ENCODE results near the gene UBAP2. TPM values are rescaled to one million over a fixed set of nuclear protein-coding genes. Genes with fewer than 3 reads are reported as not detected.
"Not testable (repeated sequence)": the region's sequence is repeated elsewhere in the genome, so short reads cannot be mapped to it uniquely, and the experiment has no call there.

Gene UBAP2
- total RNA-seq, 1 experiment from 2014 or later: 56.8 TPM

DNA sequence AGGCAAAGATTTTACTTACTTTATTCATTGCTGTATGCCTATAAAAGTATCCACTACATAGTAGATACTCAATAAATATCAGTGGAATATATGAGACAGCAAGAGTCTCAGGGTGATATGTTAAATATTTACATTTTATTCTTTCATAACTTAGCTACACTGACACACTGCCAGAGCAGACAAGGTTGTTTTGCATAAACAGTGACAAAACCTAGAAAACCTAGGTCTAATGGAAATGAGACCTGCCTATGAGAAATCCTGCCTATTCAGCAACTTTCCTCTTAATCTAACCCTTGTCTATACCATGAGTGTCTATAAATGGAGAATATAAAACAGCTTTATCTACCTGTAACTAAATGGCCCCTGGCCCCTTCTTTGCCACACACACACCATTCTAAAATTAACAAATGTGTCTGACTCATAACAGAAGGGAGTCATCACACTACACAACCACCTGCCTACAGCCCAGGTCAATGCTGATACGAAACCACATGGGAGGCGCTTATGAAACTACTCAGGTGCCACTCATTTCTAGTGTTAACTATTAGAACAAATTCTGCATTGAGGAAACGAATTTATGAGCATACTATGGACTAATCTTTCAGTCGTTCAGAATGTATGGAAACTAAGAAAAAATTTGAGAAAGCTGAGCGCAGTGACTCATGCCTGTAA is 60.3 kb downstream of the UBAP2 start:
- H3K4me3 ChIP-seq (ENCODE audit: low read length): no peak overlapping the region
- no peak overlapping the region for H2AFZ ChIP-seq (ENCODE audit: low read length)
- no peaks in the 10 kb centered on the region; the same call in 1 of the 2 replicates for H4K20me1 ChIP-seq (ENCODE audit: insufficient read depth, low read depth, low read length)
- H3K4me1 ChIP-seq (ENCODE audit: low read length): peaks cover 8% of the 10 kb centered on the region
- no peaks in the 10 kb centered on the region for H3K9me3 ChIP-seq (ENCODE audit: low read length)
- no peak overlapping the region for H3K27ac ChIP-seq (ENCODE audit: low read length)
- no peak for DNase-seq
- peaks cover 48% of the 10 kb centered on the region; the same call in 1 of the 2 replicates for H3K36me3 ChIP-seq (ENCODE audit: insufficient read depth, low read length)
- H3K4me2 ChIP-seq (ENCODE audit: low read depth, low read length, poor library complexity, severe bottlenecking): no peak overlapping the region
- H3K9me2 ChIP-seq (replicated peaks; ENCODE audit: insufficient read depth, low read length): no peaks in the 10 kb centered on the region
- H3K27me3 ChIP-seq (ENCODE audit: low read length): no peaks in the 10 kb centered on the region
- H3K79me2 ChIP-seq (ENCODE audit: low read length): peaks cover 52% of the 10 kb centered on the region
- no peak overlapping the region for H3K9ac ChIP-seq (ENCODE audit: low read length)

DNA sequence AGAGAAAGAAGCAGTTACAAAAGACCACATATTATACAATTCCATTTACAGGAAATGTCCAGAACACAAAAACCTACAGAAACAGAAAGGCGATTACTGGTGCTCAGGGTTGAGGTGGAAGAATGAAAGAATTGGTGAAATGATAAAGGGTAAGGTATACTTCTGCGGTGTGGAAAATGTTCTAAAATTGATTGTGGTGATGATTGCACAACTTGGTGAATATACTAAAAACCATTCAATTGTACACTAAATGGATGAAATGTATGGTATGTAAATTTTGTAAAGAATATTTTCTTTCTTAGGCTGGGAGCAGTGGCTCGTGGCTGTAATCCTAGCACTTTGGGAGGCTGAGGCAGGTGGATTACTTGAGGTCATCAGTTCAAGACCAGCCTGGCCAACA is 72.3 kb downstream of the UBAP2 start:
- Histone ChIP-seq H3K9me3 (ENCODE audit: low read length) (no peaks in the 10 kb centered on the region), H3K9ac (ENCODE audit: low read length) (no peak overlapping the region), H2AFZ (ENCODE audit: low read length) (no peak overlapping the region), H4K20me1 (ENCODE audit: insufficient read depth, low read depth, low read length) (no peaks in the 10 kb centered on the region), H3K9me2 (replicated peaks; ENCODE audit: insufficient read depth, low read length) (no peaks in the 10 kb centered on the region), H3K79me2 (ENCODE audit: low read length) (peaks cover 16% of the 10 kb centered on the region), H3K36me3 (ENCODE audit: insufficient read depth, low read length) (peaks cover 18% of the 10 kb centered on the region), H3K27me3 (ENCODE audit: low read length) (no peaks in the 10 kb centered on the region), H3K4me3 (ENCODE audit: low read length) (no peak overlapping the region), H3K4me2 (ENCODE audit: low read depth, low read length, poor library complexity, severe bottlenecking) (no peak overlapping the region), H3K27ac (ENCODE audit: low read length) (no peak overlapping the region), H3K4me1 (ENCODE audit: low read length) (no peaks in the 10 kb centered on the region)
- no peak for DNase-seq

DNA sequence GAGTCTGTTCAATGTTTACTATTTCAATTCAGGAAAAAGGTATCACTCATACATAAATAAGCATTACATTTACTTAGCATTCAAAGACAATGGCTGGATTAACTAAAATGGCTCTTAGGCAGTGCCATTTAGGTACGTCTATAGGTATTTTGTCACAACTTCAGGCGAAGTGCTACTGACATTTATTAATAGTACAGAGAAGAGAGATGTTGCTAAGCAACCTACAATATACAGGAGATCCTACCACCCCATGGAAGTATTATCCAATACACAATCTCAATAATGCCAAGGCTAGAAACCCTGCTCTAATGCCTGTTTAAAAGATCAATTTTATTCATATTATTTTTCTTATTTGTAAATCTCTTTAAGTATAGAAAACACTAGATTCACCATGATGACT is 76.0 kb downstream of the UBAP2 start:
- Histone ChIP-seq H3K4me3 (ENCODE audit: low read length) (no peak overlapping the region), H3K27me3 (ENCODE audit: low read length) (no peaks in the 10 kb centered on the region), H3K36me3 (ENCODE audit: insufficient read depth, low read length) (peaks cover 28% of the 10 kb centered on the region), H3K9me3 (ENCODE audit: low read length) (no peaks in the 10 kb centered on the region), H3K4me2 (ENCODE audit: low read depth, low read length, poor library complexity, severe bottlenecking) (no peak overlapping the region), H3K9me2 (replicated peaks; ENCODE audit: insufficient read depth, low read length) (no peaks in the 10 kb centered on the region), H3K79me2 (ENCODE audit: low read length) (peaks cover 22% of the 10 kb centered on the region), H3K4me1 (ENCODE audit: low read length) (no peaks in the 10 kb centered on the region), H3K27ac (ENCODE audit: low read length) (no peak overlapping the region), H4K20me1 (ENCODE audit: insufficient read depth, low read depth, low read length) (no peaks in the 10 kb centered on the region), H2AFZ (ENCODE audit: low read length) (no peak overlapping the region), H3K9ac (ENCODE audit: low read length) (no peak overlapping the region)
- DNase-seq: no peak

DNA sequence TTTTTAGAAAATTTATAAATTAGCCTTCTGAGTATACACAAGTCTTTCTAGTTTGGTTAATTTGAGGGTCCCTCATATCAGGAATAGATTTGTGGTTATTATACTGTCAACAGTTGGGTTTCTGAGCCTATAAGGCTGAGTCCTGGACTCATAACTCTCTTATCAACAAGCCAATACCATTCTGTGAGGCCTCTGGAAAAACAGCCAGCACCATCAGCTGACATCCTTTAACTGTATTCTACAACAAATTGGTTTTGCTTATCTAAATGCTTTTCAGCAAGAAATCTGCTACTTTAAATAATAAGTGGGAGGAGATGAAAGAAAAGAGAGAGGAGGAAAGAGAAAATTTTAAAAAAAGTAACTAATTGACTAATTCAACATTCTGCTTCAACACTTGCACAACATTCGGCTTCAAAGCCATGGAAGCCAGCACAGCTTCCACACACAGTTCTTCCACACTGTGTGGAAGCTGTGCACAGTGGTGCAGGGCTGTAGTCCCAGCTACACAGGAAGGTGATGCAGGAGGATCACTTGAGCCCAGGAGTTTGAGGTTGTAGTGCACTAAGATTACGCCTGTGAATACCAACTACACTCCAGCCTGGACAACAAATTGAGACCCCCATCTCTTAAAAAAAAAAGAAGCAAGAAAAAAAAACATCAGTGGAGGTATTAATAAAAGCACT is 84.5 kb downstream of the UBAP2 start:
- no peak overlapping the region for H2AFZ ChIP-seq (ENCODE audit: low read length)
- H3K9me3 ChIP-seq (ENCODE audit: low read length): no peaks in the 10 kb centered on the region
- no peak overlapping the region for H3K27ac ChIP-seq (ENCODE audit: low read length)
- H3K27me3 ChIP-seq (ENCODE audit: low read length): no peaks in the 10 kb centered on the region
- DNase-seq: no peak
- H3K9ac ChIP-seq (ENCODE audit: low read length): no peak overlapping the region
- no peaks in the 10 kb centered on the region for H4K20me1 ChIP-seq (ENCODE audit: insufficient read depth, low read depth, low read length)
- H3K79me2 ChIP-seq (ENCODE audit: low read length): peaks cover 18% of the 10 kb centered on the region
- H3K4me3 ChIP-seq (ENCODE audit: low read length): no peak overlapping the region
- H3K4me2 ChIP-seq (ENCODE audit: low read depth, low read length, poor library complexity, severe bottlenecking): no peak overlapping the region
- H3K36me3 ChIP-seq (ENCODE audit: insufficient read depth, low read length): peaks cover 31% of the 10 kb centered on the region; the same call in 1 of the 2 replicates
- H3K4me1 ChIP-seq (ENCODE audit: low read length): no peaks in the 10 kb centered on the region
- no peaks in the 10 kb centered on the region for H3K9me2 ChIP-seq (replicated peaks; ENCODE audit: insufficient read depth, low read length)

DNA sequence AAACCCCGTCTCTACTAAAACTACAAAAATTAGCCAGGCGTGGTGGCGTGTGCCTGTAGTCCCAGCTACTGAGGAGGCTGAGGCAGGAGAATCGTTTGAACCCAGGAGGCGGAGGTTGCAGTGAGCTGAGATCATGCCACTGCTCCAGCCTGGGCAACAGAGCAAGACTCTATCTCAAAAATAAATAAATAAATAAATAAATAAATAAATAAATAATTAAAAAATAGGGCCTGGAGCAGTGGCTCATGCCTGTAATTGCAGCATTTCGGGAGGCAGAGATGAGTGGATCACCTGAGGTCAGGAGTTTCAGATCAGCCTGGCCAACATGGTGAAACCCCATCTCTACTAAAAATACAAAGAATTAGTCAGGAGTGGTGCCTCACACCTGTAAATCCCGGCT is 86.2 kb downstream of the UBAP2 start:
- not testable (repeated sequence) for H4K20me1 ChIP-seq (ENCODE audit: insufficient read depth, low read depth, low read length); H3K9me3 ChIP-seq (ENCODE audit: low read length); H3K4me2 ChIP-seq (ENCODE audit: low read depth, low read length, poor library complexity, severe bottlenecking); H3K27ac ChIP-seq (ENCODE audit: low read length); H3K4me3 ChIP-seq (ENCODE audit: low read length); H3K79me2 ChIP-seq (ENCODE audit: low read length); H3K9ac ChIP-seq (ENCODE audit: low read length); H3K27me3 ChIP-seq (ENCODE audit: low read length); H3K9me2 ChIP-seq (replicated peaks; ENCODE audit: insufficient read depth, low read length); DNase-seq; H2AFZ ChIP-seq (ENCODE audit: low read length); H3K4me1 ChIP-seq (ENCODE audit: low read length)
- peaks cover 31% of the 10 kb centered on the region; the same call in 1 of the 2 replicates for H3K36me3 ChIP-seq (ENCODE audit: insufficient read depth, low read length)

DNA sequence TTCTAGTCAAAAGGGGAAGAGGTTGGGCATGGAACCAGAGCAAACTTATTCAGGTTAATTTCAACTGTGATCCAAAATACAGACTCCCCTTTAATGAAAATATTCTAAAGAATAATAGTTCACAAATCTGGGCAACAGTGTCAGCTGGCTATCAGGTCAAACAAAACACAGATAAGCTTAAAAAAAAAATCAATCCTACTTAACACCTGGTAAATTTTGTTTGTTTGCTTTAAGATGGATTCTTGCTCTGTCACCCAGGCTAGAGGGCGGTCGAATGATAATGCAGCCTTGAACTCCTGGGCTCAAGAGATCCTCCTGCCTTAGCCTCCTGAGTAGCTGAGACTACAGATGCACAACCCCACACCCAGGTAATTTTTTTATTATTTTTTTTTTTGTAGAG is 89.0 kb downstream of the UBAP2 start:
- no peaks in the 10 kb centered on the region for H3K9me2 ChIP-seq (replicated peaks; ENCODE audit: insufficient read depth, low read length)
- no peaks in the 10 kb centered on the region for H4K20me1 ChIP-seq (ENCODE audit: insufficient read depth, low read depth, low read length)
- H3K4me2 ChIP-seq (ENCODE audit: low read depth, low read length, poor library complexity, severe bottlenecking): no peak overlapping the region
- no peaks in the 10 kb centered on the region for H3K27me3 ChIP-seq (ENCODE audit: low read length)
- H3K27ac ChIP-seq (ENCODE audit: low read length): no peak overlapping the region
- H3K79me2 ChIP-seq (ENCODE audit: low read length): peaks cover 11% of the 10 kb centered on the region; the same call in 1 of the 2 replicates
- no peak for DNase-seq
- no peak overlapping the region for H3K9ac ChIP-seq (ENCODE audit: low read length)
- no peak overlapping the region for H3K4me3 ChIP-seq (ENCODE audit: low read length)
- no peaks in the 10 kb centered on the region for H3K9me3 ChIP-seq (ENCODE audit: low read length)
- no peaks in the 10 kb centered on the region for H3K4me1 ChIP-seq (ENCODE audit: low read length)
- no peak overlapping the region for H2AFZ ChIP-seq (ENCODE audit: low read length)
- H3K36me3 ChIP-seq (ENCODE audit: insufficient read depth, low read length): peaks cover 28% of the 10 kb centered on the region; the same call in 1 of the 2 replicates

DNA sequence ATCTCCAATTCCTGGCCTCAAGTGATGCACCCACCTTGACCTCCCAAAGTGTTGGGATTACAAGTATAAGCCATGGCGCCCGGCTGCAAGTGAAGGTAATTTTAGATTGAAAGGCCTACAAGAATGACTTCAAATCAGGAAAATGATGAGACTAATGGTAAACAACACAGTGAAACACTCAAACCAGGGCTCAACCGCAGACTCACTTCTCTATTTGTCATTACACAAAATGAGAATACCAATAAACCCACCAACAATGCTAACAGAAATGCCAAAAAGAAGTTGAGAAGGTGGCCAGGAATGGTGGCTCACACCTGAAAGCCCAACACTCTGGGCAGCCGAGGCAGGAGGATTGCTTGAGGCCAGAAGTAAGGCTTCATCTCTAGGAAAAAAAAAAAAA is 92.1 kb downstream of the UBAP2 start:
- no peak overlapping the region for H3K9ac ChIP-seq (ENCODE audit: low read length)
- H3K27ac ChIP-seq (ENCODE audit: low read length): no peak overlapping the region
- H3K36me3 ChIP-seq (ENCODE audit: insufficient read depth, low read length): peaks cover 35% of the 10 kb centered on the region; the same call in 1 of the 2 replicates
- no peak for DNase-seq
- H3K79me2 ChIP-seq (ENCODE audit: low read length): peaks cover 21% of the 10 kb centered on the region
- H2AFZ ChIP-seq (ENCODE audit: low read length): no peak overlapping the region
- no peaks in the 10 kb centered on the region for H3K9me3 ChIP-seq (ENCODE audit: low read length)
- H4K20me1 ChIP-seq (ENCODE audit: insufficient read depth, low read depth, low read length): no peaks in the 10 kb centered on the region
- H3K9me2 ChIP-seq (replicated peaks; ENCODE audit: insufficient read depth, low read length): no peaks in the 10 kb centered on the region
- no peaks in the 10 kb centered on the region for H3K4me1 ChIP-seq (ENCODE audit: low read length)
- H3K4me2 ChIP-seq (ENCODE audit: low read depth, low read length, poor library complexity, severe bottlenecking): no peak overlapping the region
- no peaks in the 10 kb centered on the region for H3K27me3 ChIP-seq (ENCODE audit: low read length)
- no peak overlapping the region for H3K4me3 ChIP-seq (ENCODE audit: low read length)

DNA sequence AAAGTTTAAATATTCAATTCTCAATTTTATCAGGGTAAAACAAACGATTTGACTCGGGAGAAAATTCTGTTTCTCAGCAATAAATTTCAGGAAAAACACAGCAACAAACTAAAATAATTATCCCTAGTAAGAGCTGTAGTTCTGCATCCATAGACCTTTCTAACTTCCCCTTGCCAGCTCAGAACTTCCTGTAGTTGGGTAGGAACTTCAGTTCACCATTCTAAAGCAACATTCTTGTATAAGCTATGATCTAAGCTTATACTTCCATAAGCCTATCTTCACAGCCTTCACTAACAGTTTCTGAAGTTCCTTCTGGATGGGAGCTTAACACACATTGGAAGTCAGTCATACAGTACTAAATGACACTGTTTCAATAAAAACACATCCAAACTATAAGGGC is 96.6 kb downstream of the UBAP2 start:
- no peak overlapping the region for H3K4me3 ChIP-seq (ENCODE audit: low read length)
- H3K9me2 ChIP-seq (replicated peaks; ENCODE audit: insufficient read depth, low read length): no peaks in the 10 kb centered on the region
- peaks cover 25% of the 10 kb centered on the region; the same call in 1 of the 2 replicates for H3K36me3 ChIP-seq (ENCODE audit: insufficient read depth, low read length)
- H3K9me3 ChIP-seq (ENCODE audit: low read length): no peaks in the 10 kb centered on the region
- no peak overlapping the region for H3K4me2 ChIP-seq (ENCODE audit: low read depth, low read length, poor library complexity, severe bottlenecking)
- no peaks in the 10 kb centered on the region for H3K27me3 ChIP-seq (ENCODE audit: low read length)
- H3K27ac ChIP-seq (ENCODE audit: low read length): no peak overlapping the region
- no peak for DNase-seq
- H3K9ac ChIP-seq (ENCODE audit: low read length): no peak overlapping the region
- H4K20me1 ChIP-seq (ENCODE audit: insufficient read depth, low read depth, low read length): 0 out of 2 replicates have a peak, but pooled peaks cover 5% of the 10 kb centered on the region
- H3K79me2 ChIP-seq (ENCODE audit: low read length): peaks cover 42% of the 10 kb centered on the region
- H2AFZ ChIP-seq (ENCODE audit: low read length): no peak overlapping the region
- H3K4me1 ChIP-seq (ENCODE audit: low read length): no peaks in the 10 kb centered on the region

Data from Karpas-422 (cell line).